Osteocyte (in vitro differentiated cells): ENCODE results near the gene FAM120B. TPM values are rescaled to one million over a fixed set of nuclear protein-coding genes. Genes with fewer than 3 reads are reported as not detected.

Experiments
- DNase-seq: peaks from one replicate; pipeline ENCODE4 v3.0.0; 2021; ENCODE audit warnings: mixed read lengths; ENCODE audit not compliant: unreplicated experiment; ENCODE audit errors: extremely low spot score
- H3K27ac Mint-ChIP-seq: one replicate; pipeline ENCODE4 v1.8.0; 2021; ENCODE audit warnings: mild to moderate bottlenecking, mixed read lengths; ENCODE audit not compliant: unreplicated experiment
- H3K27me3 Mint-ChIP-seq: one replicate; pipeline ENCODE4 v1.8.0; 2021; ENCODE audit warnings: mixed read lengths; ENCODE audit not compliant: unreplicated experiment
- H3K36me3 Mint-ChIP-seq: one replicate; pipeline ENCODE4 v1.8.0; 2021; ENCODE audit warnings: mixed read lengths; ENCODE audit not compliant: unreplicated experiment
- H3K4me1 Mint-ChIP-seq: one replicate; pipeline ENCODE4 v1.8.0; 2021; ENCODE audit warnings: mixed read lengths; ENCODE audit not compliant: unreplicated experiment
- H3K4me3 Mint-ChIP-seq: one replicate; pipeline ENCODE4 v1.8.0; 2021; ENCODE audit warnings: mild to moderate bottlenecking, moderate library complexity, mixed read lengths; ENCODE audit not compliant: unreplicated experiment
- H3K9me3 Mint-ChIP-seq: one replicate; pipeline ENCODE4 v1.8.0; 2021; ENCODE audit warnings: mixed read lengths; ENCODE audit not compliant: unreplicated experiment
- CTCF ChIP-seq: fragments of 200-600 bp; sonication (generic); IDR thresholded peaks from 2 replicates; pipeline ENCODE4 v1.5.0; 2021; ENCODE audit warnings: antibody characterized with exemption, mild to moderate bottlenecking, moderate library complexity
- long read RNA-seq: library from polyadenylated mRNA; unstranded; transcript quantifications from one replicate; pipeline ENCODE4 v2.0.0, GENCODE V29; 2021
- total RNA-seq: library from RNA; stranded (reverse); gene quantifications from 2 replicates; pipeline ENCODE4 v1.2.1, GENCODE V29; 2021

Gene FAM120B
- 34.0 and 36.9 TPM in 2 replicates for total RNA-seq
- long read RNA-seq, full-length matches to known transcripts = 49 of 88 reads
- long read RNA-seq, partial matches to known transcripts = 24 of 88 reads
- long read RNA-seq, other reads (novel, unspliced or antisense) = 15 of 88 reads

DNA sequence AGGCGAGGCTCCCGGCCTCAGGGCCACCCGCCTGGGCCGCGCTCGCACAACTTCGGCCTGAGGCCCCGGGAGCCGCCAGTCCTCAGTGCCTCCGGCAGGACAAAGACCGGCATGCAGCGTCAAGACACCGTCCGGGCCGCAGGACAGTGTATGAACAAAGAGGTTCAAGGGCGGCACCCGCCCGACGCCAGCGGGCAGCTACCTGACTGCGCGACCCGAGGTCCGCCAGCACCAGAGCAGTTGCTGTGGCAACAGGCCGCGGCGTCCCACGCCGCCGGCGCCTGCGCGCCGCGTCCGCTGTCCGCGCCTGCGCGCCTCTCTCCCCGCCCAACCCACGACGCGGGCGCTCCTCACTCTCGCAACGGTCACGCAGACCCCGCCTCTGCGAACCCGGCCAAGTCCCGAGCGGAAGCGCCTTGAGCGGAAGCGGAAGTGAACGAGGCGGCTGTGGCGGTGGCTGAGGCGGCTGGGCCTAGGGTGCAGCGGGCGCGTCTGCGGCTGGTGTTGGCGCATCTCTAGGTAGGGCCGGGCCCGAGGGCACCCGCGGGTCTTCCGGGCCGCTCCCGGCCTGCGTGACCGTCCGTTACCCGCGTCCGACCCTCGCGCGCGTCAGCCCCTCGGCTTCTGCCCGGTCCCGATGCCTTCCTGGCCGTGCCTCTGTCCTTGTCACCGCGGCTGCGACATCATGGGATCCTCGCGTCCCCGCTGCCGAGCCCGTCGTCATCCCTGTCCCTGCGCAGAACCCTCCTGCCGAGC lies at the start of gene FAM120B:
FAM120B (plus strand) TSS at position 435 of the 756 bp plus-strand sequence. CDS start 10,633 bp downstream, outside the sequence.
- TF ChIP-seq CTCF = no peak
- H3K36me3 Mint-ChIP-seq = peaks cover 2% of the 10 kb centered on the region
- peak; percentile 99 for DNase-seq
- H3K4me1 Mint-ChIP-seq = peaks cover 26% of the 10 kb centered on the region
- H3K27me3 Mint-ChIP-seq = peaks cover 9% of the 10 kb centered on the region
- H3K9me3 Mint-ChIP-seq = peaks cover 4% of the 10 kb centered on the region
- H3K4me3 Mint-ChIP-seq = peak within 1 kb of the TSS; percentile 93
- H3K27ac Mint-ChIP-seq = peak within 1 kb of the TSS; percentile 97

DNA sequence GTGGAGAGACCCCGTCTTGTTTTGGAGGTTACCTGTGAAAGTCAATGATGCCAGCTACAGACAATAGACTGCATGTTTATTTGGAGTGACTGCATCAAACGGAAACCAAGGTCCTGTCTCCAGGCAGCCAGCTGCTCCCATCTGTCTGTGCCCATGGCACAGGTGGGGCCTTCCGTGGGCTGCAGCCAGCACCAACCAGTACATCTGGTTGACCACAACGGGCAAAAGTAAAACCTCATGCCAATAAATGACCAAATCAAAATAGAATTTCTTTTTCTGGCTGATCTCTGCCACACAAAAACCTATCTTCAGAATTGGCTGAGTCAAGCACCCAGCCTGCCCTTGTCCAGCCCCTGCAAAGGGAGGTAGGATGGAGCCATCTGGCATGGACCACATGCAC lies 49.2 kb upstream of the FAM120B start:
- Mint-ChIP-seq H3K4me1 (no peaks in the 10 kb centered on the region), H3K27ac (no peak overlapping the region), H3K27me3 (peaks cover 21% of the 10 kb centered on the region), H3K9me3 (no peaks in the 10 kb centered on the region), H3K4me3 (no peak overlapping the region), H3K36me3 (no peaks in the 10 kb centered on the region)
- DNase-seq = no peak
- TF ChIP-seq CTCF = no peak

- H3K4me1 Mint-ChIP-seq = no peaks in the 10 kb centered on the region
- peaks cover 24% of the 10 kb centered on the region for H3K27me3 Mint-ChIP-seq
- no peaks in the 10 kb centered on the region for H3K36me3 Mint-ChIP-seq
- no peaks in the 10 kb centered on the region for H3K9me3 Mint-ChIP-seq
- no peak overlapping the region for H3K27ac Mint-ChIP-seq
- H3K4me3 Mint-ChIP-seq = no peak overlapping the region
- DNase-seq = no peak
- TF ChIP-seq CTCF = no peak
Observed at GRCh38 chr6:170258407-170258806, 48.2 kb upstream of the FAM120B start.

DNA sequence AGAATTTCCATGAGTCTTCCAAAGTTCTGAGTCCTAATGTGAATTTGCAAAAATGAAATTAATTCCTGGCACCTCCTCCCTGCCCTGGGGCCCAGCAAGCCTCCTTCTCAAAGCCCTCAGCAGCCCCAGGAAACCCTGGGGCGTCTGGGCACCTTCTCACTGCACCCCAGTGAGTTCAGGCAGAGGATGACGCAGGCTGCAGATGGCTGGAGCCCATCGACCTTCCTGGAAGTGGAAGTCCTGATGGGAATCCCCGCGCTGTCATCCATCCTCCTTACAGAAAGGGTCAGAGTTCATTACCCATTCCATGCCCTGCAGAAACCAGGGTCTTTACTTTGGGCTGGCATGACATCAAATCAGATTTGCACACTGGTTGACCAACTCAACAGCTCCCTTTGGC lies 47.3 kb upstream of the FAM120B start:
- Mint-ChIP-seq H3K36me3 (no peaks in the 10 kb centered on the region), H3K4me1 (no peaks in the 10 kb centered on the region), H3K9me3 (no peaks in the 10 kb centered on the region), H3K4me3 (no peak overlapping the region), H3K27ac (no peak overlapping the region), H3K27me3 (peaks cover 18% of the 10 kb centered on the region)
- no peak for TF ChIP-seq CTCF
- DNase-seq = no peak

- Mint-ChIP-seq H3K9me3 (no peaks in the 10 kb centered on the region), H3K27me3 (peaks cover 17% of the 10 kb centered on the region), H3K4me1 (no peaks in the 10 kb centered on the region), H3K4me3 (no peak overlapping the region), H3K36me3 (no peaks in the 10 kb centered on the region), H3K27ac (no peak overlapping the region)
- DNase-seq = no peak
- TF ChIP-seq CTCF = no peak
Observed at GRCh38 chr6:170260686-170261085, 45.9 kb upstream of the FAM120B start.
